Activated CD8-positive, alpha-beta memory T cell treated with anti-CD3 and anti-CD28 coated beads for 24 hours (primary cell): Measurements from ENCODE around the gene ZFAND2A.
A peak's percentile ranks its signal among the peaks of the same experiment; 100 is the strongest.
"Not testable (repeated sequence)": the region's sequence is repeated elsewhere in the genome, so short reads cannot be mapped to it uniquely, and the experiment has no call there.

ENCODE experiments used
- DNase-seq: peaks from one replicate; pipeline ENCODE4 v3.0.0-alpha.2; 2020

ZFAND2A gene

DNA sequence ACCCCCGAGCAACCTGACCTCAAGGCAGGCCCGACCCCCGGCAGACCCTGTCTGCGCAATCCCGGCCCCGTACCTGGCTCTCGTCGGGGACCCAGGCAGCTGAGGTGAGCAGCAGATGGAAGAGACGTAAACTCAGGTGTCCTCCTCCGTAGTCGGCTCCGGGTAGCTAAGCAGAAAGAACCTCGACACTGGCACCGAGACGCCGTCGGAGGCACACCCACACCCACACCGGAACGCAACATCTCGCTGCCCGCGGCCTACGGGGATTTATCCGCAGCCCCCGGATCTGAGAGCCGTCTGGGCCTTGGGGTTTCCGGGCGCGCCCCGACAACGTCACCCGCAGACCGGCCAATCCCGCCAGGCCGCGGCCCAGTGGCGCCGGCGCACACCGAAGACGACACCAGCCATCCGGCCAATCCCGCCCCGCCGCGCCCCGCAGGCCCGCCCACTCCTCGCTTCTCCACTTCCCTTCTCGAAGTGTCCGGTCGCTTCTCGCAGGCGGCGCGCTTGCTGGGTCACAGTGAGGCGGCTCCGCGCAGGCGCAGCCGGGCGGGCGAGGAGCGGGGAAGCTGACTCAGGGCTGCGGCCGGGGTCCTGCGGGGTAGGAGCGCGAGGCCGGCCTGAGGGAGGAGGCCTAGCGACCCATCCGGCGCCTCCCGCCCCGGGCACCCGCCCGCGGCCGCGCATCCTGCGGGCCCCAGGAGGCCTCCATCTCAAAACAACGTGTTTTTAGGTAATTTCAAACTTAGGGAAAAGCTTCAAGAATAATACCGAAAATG is at the start of gene ZFAND2A:
TSS of gene ZFAND2A (minus strand) at position 306 of the 779 bp plus-strand sequence. CDS start 1,984 bp downstream, outside the sequence.
- DNase-seq, result peak; percentile 99

DNA sequence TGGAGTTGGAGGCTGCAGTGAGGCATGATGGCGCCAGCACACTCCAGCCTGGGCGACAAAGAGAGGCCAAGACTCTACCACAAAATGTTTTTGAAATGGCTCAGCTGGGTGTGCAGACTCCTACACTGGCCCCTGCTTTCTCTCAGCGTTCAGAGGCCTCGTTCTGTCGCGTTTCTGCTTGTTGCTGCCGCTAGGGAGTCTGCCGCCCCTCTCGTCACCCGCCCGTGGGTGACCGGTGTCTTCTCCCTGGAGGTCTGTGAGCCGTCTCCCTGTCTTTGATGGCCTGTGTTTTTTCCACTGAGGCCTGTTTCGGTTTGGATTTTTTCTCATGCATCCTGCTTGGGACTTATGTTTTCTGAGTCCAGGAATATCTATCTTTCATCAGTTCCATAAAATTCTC is 49.1 kb upstream of the ZFAND2A start:
- no peak for DNase-seq

DNA sequence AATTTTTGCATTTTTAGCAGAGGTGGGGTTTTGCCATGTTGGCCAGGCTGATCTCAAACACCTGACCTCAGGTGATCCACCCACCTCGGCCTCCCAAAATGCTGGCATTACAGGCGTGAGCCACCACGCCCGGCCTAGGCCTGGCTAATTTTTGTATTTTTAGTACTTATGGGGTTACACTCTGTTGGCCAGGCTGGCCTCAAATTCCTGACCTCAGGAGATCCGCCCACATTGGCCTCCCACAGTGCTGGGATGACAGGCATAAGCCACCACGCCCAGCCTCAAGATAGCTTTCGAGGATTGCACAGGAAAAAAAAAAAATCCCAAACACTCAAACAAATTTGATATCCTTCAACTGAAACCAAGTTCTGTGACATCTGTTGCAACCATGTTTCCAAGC is 45.7 kb upstream of the ZFAND2A start:
- DNase-seq, result not testable (repeated sequence)

GRCh38 chr7:1204460-1205140 is 44.6 kb upstream of the ZFAND2A start:
- no peak for DNase-seq

- DNase-seq, result not testable (repeated sequence)
Observed at GRCh38 chr7:1202914-1203313, 42.9 kb upstream of the ZFAND2A start.

DNA sequence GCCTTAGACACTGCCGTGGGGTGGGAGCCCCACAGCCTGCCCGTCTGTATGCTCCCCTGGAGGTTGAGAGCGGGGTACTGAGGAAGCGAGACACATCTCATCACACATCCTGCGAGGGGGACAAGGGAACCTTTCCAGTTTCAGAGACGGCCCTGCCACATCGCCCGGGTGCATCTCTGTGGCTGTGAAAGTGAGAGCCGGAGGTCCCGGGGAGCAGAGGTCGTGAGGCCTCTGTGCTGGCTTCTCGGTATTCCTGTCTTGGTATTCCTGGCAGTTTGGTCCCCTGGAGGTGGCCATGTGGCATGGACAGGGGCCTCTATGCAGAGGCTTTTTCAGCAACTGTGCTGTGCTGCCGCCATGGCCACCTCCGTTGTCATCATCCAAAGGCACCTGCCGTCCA is 41.9 kb upstream of the ZFAND2A start:
- no peak for DNase-seq

DNA sequence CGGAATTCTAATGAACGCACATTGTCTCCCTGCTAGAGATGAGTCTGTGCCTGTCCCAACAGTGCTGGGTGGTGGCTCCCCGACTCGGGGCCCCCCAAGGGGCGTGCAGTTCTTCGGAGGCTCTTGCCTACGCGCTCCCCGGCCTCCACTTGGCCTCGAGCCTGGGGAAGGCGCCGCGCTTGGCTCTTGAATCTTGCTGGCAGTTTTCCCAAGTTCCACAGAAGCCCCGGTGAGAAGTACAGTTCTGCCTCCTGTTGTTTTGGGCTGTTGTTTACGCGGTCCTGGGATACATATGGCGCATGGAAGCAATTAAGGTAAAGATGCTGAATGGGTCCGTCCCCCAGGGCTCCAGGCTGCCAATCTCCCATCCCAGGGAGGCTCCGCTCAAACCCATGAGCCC is 40.0 kb upstream of the ZFAND2A start:
- no peak for DNase-seq

GRCh38 chr7:1197997-1198625 is 38.1 kb upstream of the ZFAND2A start:
- no peak for DNase-seq

- no peak for DNase-seq
Observed at GRCh38 chr7:1196950-1197349, 37.0 kb upstream of the ZFAND2A start.

- DNase-seq, result not testable (repeated sequence)
Observed at GRCh38 chr7:1196441-1196840, 36.4 kb upstream of the ZFAND2A start.

- DNase-seq, result peak; percentile 76
Observed at GRCh38 chr7:1193593-1194424, 33.8 kb upstream of the ZFAND2A start.

DNA sequence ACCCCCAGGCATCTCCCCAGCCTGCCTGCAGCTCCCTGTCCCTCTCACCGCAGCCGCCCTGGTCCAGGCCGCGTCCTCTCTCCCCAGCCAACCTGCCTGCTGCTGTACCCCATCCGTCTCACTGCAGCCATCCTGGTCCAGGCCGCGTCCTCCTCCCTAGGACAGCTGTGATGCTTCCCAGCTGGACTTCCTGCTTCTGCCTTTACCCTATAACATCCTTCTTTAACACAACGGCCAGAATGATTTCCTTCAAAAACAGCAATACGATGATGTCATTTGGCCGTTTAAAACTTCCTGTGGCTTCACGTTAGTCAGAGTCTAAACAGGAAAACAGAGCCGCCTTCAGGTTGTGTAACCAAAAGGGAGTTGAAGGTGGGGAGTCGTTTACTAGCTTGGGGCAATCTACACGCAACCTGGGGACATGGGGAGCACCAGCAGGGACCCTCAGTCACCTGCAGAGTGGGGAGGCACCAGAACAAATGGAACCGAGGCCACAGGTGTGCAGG is 32.2 kb upstream of the ZFAND2A start:
- peak; percentile 66 for DNase-seq

DNA sequence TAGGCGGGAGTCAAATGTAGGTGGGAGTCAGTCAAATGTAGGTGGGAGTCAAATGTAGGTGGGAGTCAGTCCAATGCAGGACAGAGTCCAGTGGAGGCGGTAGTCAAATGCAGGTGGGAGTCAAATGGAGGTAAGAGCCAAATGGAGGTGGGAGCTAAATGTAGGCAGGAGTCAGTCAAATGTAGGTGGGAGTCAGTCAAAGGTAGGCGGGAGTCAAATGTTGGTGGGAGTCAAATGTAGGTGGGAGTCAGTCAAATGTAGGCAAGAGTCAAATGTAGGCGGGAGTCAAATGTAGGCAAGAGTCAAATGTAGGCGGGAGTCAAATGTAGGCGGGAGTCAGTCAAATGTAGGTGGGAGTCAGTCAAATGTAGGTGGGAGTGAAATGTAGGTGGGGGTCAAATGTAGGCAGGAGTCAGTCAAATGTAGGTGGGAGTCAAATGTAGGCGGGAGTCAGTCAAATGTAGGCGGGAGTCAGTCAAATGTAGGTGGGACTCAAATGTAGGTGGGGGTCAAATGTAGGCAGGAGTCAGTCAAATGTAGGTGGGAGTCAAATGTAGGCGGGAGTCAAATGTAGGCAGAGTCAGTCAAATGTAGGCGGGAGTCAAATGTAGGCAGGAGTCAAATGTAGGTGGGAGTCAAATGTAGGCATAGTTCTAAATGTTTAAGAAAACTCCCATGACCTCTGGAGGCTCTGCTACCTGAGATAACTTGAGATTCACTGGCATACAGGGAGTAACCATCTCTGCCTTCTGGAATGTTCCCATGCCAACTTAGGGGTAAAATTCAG is 30.2 kb upstream of the ZFAND2A start:
- DNase-seq, result no peak

GRCh38 chr7:1188720-1189294 is 28.8 kb upstream of the ZFAND2A start:
- no peak for DNase-seq

DNA sequence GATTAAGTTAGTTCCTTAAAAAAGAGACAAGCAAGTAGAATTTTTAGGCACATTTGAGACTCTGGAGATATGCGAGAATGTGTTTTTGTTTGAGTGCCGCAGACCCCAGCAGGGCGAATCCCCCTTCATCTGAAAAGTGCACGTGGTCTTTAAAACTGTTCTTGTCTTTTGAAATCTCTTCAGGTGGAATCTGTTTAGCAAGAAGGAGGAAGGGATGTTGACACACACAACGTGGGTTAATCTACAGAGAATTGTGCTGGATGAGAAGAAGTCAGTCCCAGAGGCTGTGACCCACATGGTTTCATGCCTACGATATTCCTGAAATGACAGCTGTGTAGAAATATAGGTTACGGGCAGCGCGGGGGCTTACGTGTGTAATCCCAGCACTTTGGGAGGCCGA is 27.1 kb upstream of the ZFAND2A start:
- no peak for DNase-seq

- DNase-seq, result no peak
Observed at GRCh38 chr7:1181640-1182039, 21.6 kb upstream of the ZFAND2A start.

- DNase-seq, result no peak
Observed at GRCh38 chr7:1181031-1181430, 21.0 kb upstream of the ZFAND2A start.

- peak; percentile 92 for DNase-seq
Observed at GRCh38 chr7:1176891-1177373, 16.9 kb upstream of the ZFAND2A start.

GRCh38 chr7:1175967-1176851 is 16.2 kb upstream of the ZFAND2A start:
- peak; percentile 98 for DNase-seq

DNA sequence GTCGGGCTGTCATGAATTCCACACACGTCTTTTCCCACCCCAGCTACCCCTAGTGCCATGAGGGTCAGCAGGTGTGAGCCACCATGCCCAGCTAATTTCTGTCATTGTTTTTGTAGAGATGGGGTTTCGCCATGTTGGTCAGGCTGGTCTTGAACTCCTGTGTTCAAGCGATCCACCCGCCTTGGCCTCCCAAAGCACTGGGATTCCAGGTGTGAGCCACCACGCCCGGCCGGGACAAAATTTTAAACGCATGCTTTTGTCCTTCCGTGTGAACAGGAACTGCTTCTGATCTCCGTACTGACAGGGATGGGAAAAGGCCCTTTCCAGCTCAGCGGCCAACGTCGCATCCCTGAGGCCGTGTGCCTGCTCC is 15.6 kb upstream of the ZFAND2A start:
- DNase-seq, result no peak
